HepG2 (cell line): ENCODE measurements around the gene GPRIN2. TPM values are rescaled to one million over a fixed set of nuclear protein-coding genes. Genes with fewer than 3 reads are reported as not detected.

Source experiments
- ATAC-seq: fragments of 200-7000 bp; cut with Tn5 transposase; 3 replicates; pipeline ENCODE4 v1.9.1; 2020; ENCODE audit warnings: mild to moderate bottlenecking, moderate library complexity
- BruUV-seq: library from RNA; stranded (reverse); fragments of 400-500 nt; replicated peaks from 2 replicates; lab custom pipeline; 2021; lab: Mats Ljungman, UMichigan
- CTCF ChIA-PET: fragments of 300-600 bp; formaldehyde crosslinking; extraction: SDS; loops from one replicate; lab custom pipeline; 2021; ENCODE audit warnings: low total read pairs, inconsistent platforms, low intra/inter-chr PET ratio; lab: Yijun Ruan, JAX
- POLR2A ChIA-PET: fragments of 350-600 bp; sonication (Branson Sonifier 250); formaldehyde crosslinking; loops from one replicate; lab custom pipeline; 2020; ENCODE audit warnings: antibody characterized with exemption, inconsistent platforms; lab: Yijun Ruan, JAX
- DNase-seq: peaks from one replicate; pipeline ENCODE4 v3.0.0-alpha.2; 2015; ENCODE audit warnings: low spot score
- FAIRE-seq: peaks from 3 replicates; lab custom pipeline; 2011; peaks lifted over from hg19 to GRCh38; lab: Jason Lieb, UNC
- H2AFZ ChIP-seq: one replicate; pipeline ENCODE4 v1.6.1; 2011; ENCODE audit warnings: low read length, inconsistent platforms
- H3K27ac ChIP-seq: fragments of 300-600 bp; 3 replicates; pipeline ENCODE4 v1.8.0; 2011; ENCODE audit warnings: mixed run types, mild to moderate bottlenecking, mixed read lengths, low read length, inconsistent platforms; ENCODE audit not compliant: insufficient read depth; ENCODE audit errors: extremely low read length
- H3K27me3 ChIP-seq, 2 experiments: fragments of 200-600 bp in 1 of 2; 2 replicates in 1 of 2; 3 replicates in 1 of 2; pipeline versions ENCODE4 v1.6.0 to v1.8.0; 2011; ENCODE audit warnings: low read length in 2 of 2, mild to moderate bottlenecking in 2 of 2, moderate library complexity in 2 of 2, inconsistent platforms in 1 of 2; ENCODE audit not compliant: insufficient read depth in 2 of 2, control insufficient read depth in 1 of 2
- H3K36me3 ChIP-seq, 2 experiments: fragments of 200-600 bp in 1 of 2; replicated peaks in 1 of 2; 2 replicates in 1 of 2; 3 replicates in 1 of 2; pipeline versions ENCODE4 v1.5.1 to v1.8.0; 2011; ENCODE audit warnings: low read length in 2 of 2, inconsistent platforms in 1 of 2; ENCODE audit not compliant: insufficient read depth in 2 of 2, control insufficient read depth in 1 of 2
- H3K4me1 ChIP-seq: 2 replicates; pipeline ENCODE4 v1.5.1; 2012; ENCODE audit warnings: low read length, inconsistent platforms; ENCODE audit not compliant: insufficient read depth
- H3K4me2 ChIP-seq: 2 replicates; pipeline ENCODE4 v1.6.0; 2011; ENCODE audit warnings: low read depth, low read length, inconsistent platforms
- H3K4me3 ChIP-seq, 3 experiments: fragments of 200-600 bp in 1 of 3; sonication (generic), shearing (Covaris generic) in 1 of 3; replicated peaks in 1 of 3; 2 replicates each; pipeline ENCODE4 v1.5.1; 2011 to 2016; ENCODE audit warnings: low read length in 3 of 3, inconsistent platforms in 2 of 3, low read depth in 2 of 3, mild to moderate bottlenecking in 2 of 3, control low read depth in 1 of 3, mixed read lengths in 1 of 3; ENCODE audit not compliant: insufficient read depth in 1 of 3
- H3K79me2 ChIP-seq: one replicate; pipeline ENCODE4 v1.6.1; 2011; ENCODE audit warnings: low read length, inconsistent platforms; ENCODE audit not compliant: insufficient read depth
- H3K9ac ChIP-seq: 2 replicates; pipeline ENCODE4 v1.6.0; 2011; ENCODE audit warnings: mild to moderate bottlenecking, low read depth, low read length, inconsistent platforms; ENCODE audit not compliant: insufficient read depth
- H3K9me3 ChIP-seq: 2 replicates; pipeline ENCODE4 v1.5.1; 2012; ENCODE audit warnings: mild to moderate bottlenecking, low read length
- H4K20me1 ChIP-seq: 2 replicates; pipeline ENCODE4 v1.6.0; 2011; ENCODE audit warnings: inconsistent platforms, mild to moderate bottlenecking, low read length, moderate library complexity; ENCODE audit not compliant: insufficient read depth
- BRD4 ChIP-seq: sonication (generic); formaldehyde crosslinking; IDR thresholded peaks from 2 replicates; pipeline ENCODE4 v1.4.0; 2020; ENCODE audit warnings: missing genetic modification reagents
- JARID2 ChIP-seq: sonication (generic); formaldehyde crosslinking; IDR thresholded peaks from 2 replicates; pipeline ENCODE4 v1.8.1; 2023; ENCODE audit warnings: missing genetic modification reagents, inconsistent platforms; ENCODE audit not compliant: insufficient replicate concordance
- MED8 ChIP-seq: sonication (generic); formaldehyde crosslinking; IDR thresholded peaks from 2 replicates; pipeline ENCODE4 v1.8.1; 2023; ENCODE audit warnings: mild to moderate bottlenecking, missing genetic modification reagents; ENCODE audit not compliant: insufficient replicate concordance
- MYC ChIP-seq: sonication (generic); formaldehyde crosslinking; IDR thresholded peaks from 2 replicates; pipeline ENCODE4 v1.9.0; 2021; ENCODE audit warnings: missing genetic modification reagents, borderline replicate concordance
- NKX3-1 ChIP-seq: sonication (generic); formaldehyde crosslinking; IDR thresholded peaks from 2 replicates; pipeline ENCODE4 v1.5.0; 2020; ENCODE audit warnings: missing genetic modification reagents
- POLR2AphosphoS5 ChIP-seq: IDR thresholded peaks from 2 replicates; pipeline ENCODE4 v1.6.1; 2012; ENCODE audit warnings: low read depth, low read length
- RFX1 ChIP-seq: fragments of 450-650 bp; IDR thresholded peaks from 2 replicates; pipeline ENCODE4 v1.6.1; 2017
- RFXANK ChIP-seq: IDR thresholded peaks from 2 replicates; pipeline ENCODE4 v1.6.1; 2016
- SRSF4 ChIP-seq: fragments of 200-400 bp; formaldehyde crosslinking; IDR thresholded peaks from one replicate; pipeline ENCODE4 v1.6.1; 2018; ENCODE audit warnings: mild to moderate bottlenecking, low read depth, low read length, moderate library complexity; ENCODE audit not compliant: poor library complexity, severe bottlenecking
- ZGPAT ChIP-seq: IDR thresholded peaks from 2 replicates; pipeline ENCODE4 v1.6.1; 2016; ENCODE audit warnings: mild to moderate bottlenecking
- ZNF282 ChIP-seq: fragments of 450-650 bp; IDR thresholded peaks from 2 replicates; pipeline ENCODE4 v1.6.1; 2018; ENCODE audit not compliant: partially characterized antibody
- ZNF460 ChIP-seq: sonication (generic); formaldehyde crosslinking; IDR thresholded peaks from 2 replicates; pipeline ENCODE4 v1.5.1; 2020; ENCODE audit warnings: missing genetic modification reagents, mild to moderate bottlenecking, borderline replicate concordance
- ZNF737 ChIP-seq: sonication (generic); formaldehyde crosslinking; IDR thresholded peaks from 2 replicates; pipeline ENCODE4 v1.5.0; 2020; ENCODE audit warnings: missing genetic modification reagents, mild to moderate bottlenecking, borderline replicate concordance
- WGBS: methylation state at CpG from one replicate; pipeline ENCODE4 v1.1.6; 2017; ENCODE audit warnings: low lambda C conversion rate; 5-methylcytosine and 5-hydroxymethylcytosine counted together
- in situ Hi-C: cut with HindIII; loops from 2 replicates; pipeline ENCODE4 v1.10.0; 2017; ENCODE audit warnings: low pct_unique_long_range_greater_than_20kb; ENCODE audit not compliant: extremely low pct_ligation_motif_present
- intact Hi-C: fragments of 100-400 bp; cut with micrococcal nuclease; formaldehyde crosslinking; loops from one replicate; pipeline ENCODE4 v1.10.0; 2022; ENCODE audit not compliant: unreplicated experiment
- polyA plus RNA-seq, 8 experiments: library from polyadenylated mRNA; depleted of rRNA in 3 of 8; stranded (reverse) in 7 of 8; unstranded in 1 of 8; fragments of >200 nt; fragmentation: Illumina TruSeq in 4 of 8; extraction: Trizol in 4 of 8; gene quantifications; 2 replicates each; pipeline versions ENCODE4 v1.2.1 to v1.2.3, GENCODE V29; 2011 to 2016; ENCODE audit warnings: low read depth in 4 of 8, missing spikeins in 1 of 8, mixed read lengths in 1 of 8; ENCODE audit not compliant: insufficient read depth in 1 of 8
- total RNA-seq, 5 experiments: library from RNA; depleted of rRNA; stranded (reverse); fragments of >200 nt; fragmentation: Illumina TruSeq; extraction: Trizol; gene quantifications; 2 replicates each; pipeline ENCODE4 v1.2.3, GENCODE V29; 2016; ENCODE audit warnings: low read depth in 1 of 5

The GPRIN2 gene
- total and polyA plus RNA-seq, 2 of the 13 experiments (the other 11 are each of a cell fraction or from before 2014, with no cell fraction given): not detected

- CTCF ChIA-PET: no interaction called here
- ATAC-seq (no peak), DNase-seq (no peak), FAIRE-seq (no peak)
- H2AFZ ChIP-seq: no peak overlapping the region
- BruUV-seq: no TSS peak
- H3K79me2 ChIP-seq: no peaks in the 10 kb centered on the region
- no peaks in the 10 kb centered on the region for H3K36me3 ChIP-seq
- WGBS: 18% methylated on average over 5 of the region's 5 CpGs
- H3K4me1 ChIP-seq: no peaks in the 10 kb centered on the region
- H3K27ac ChIP-seq: no peak overlapping the region
- H3K4me2 ChIP-seq: no peak overlapping the region
- no peaks in the 10 kb centered on the region for H3K9me3 ChIP-seq
- in situ Hi-C loops: no loop called here
- peaks cover 11 to 48% of the 10 kb centered on the region in 2 experiments for H3K27me3 ChIP-seq
- H4K20me1 ChIP-seq: no peaks in the 10 kb centered on the region
- TF ChIP-seq SRSF4 (no peak), BRD4 (CRISPR knock-in tag) (no peak), MED8 (CRISPR knock-in tag) (no peak), MYC (no peak), RFX1 (no peak), JARID2 (CRISPR knock-in tag) (no peak), ZNF460 (CRISPR knock-in tag) (no peak), ZNF737 (CRISPR knock-in tag) (no peak), POLR2AphosphoS5 (no peak), ZNF282 (no peak), RFXANK (CRISPR knock-in tag) (no peak), NKX3-1 (CRISPR knock-in tag) (no peak), ZGPAT (no peak)
- H3K4me3 ChIP-seq: no peak overlapping the region
- intact Hi-C loops: no loop called here
- POLR2A ChIA-PET: no interaction called here
- no peak overlapping the region for H3K9ac ChIP-seq
Observed at GRCh38 chr10:46545861-46546590, 10.4 kb downstream of the GPRIN2 start.
